Right lobe of liver (tissue), 4 donors: ENCODE results near the gene SSTR1.

Source experiments
- CTCF ChIP-seq, 4 donors: fragments of 200-600 bp in 3 of 4; fragments of 450-650 bp in 1 of 4; IDR thresholded peaks; one replicate each; pipeline versions ENCODE4 v1.5.1 to v1.8.0; 2016 to 2022; ENCODE audit warnings: antibody characterized with exemption in 4 of 4, mild to moderate bottlenecking in 2 of 4
- POLR2A ChIP-seq: fragments of 450-650 bp; IDR thresholded peaks from one replicate; pipeline ENCODE4 v1.6.1; 2017; ENCODE audit warnings: antibody characterized with exemption, mild to moderate bottlenecking
- donor health status: DM: no; HTN: no; CAD: no.
- donor health status: DM: no; HTN: no; CAD: no.
- donor health status: DM: no; HTN: yes; CAD: no.

GRCh38 chr14:38209572-38210557 is 2.2 kb downstream of the SSTR1 start:
- TF ChIP-seq CTCF (IDR thresholded peaks at IDR 0.05): no peak
- TF ChIP-seq POLR2A: no peak
